HEK293 (cell line): ENCODE data around the gene ASCL5.

Source experiments
- TCF7L2 ChIP-seq: IDR thresholded peaks from 2 replicates; pipeline ENCODE4 v1.6.1; 2011; ENCODE audit warnings: low read depth, mild to moderate bottlenecking, inconsistent platforms, low read length, moderate library complexity, borderline replicate concordance
- ZBTB48 ChIP-seq: fragments of 450-650 bp; formaldehyde crosslinking; IDR thresholded peaks from 2 replicates; pipeline ENCODE4 v1.5.1; 2016; ENCODE audit warnings: missing biosample characterization, missing genetic modification characterization
- ZNF114 ChIP-seq: fragments of 450-650 bp; formaldehyde crosslinking; IDR thresholded peaks from 2 replicates; pipeline ENCODE4 v1.5.0; 2017; ENCODE audit warnings: missing biosample characterization, missing genetic modification characterization
- ZNF223 ChIP-seq: fragments of 450-650 bp; formaldehyde crosslinking; IDR thresholded peaks from 2 replicates; pipeline ENCODE4 v1.5.1; 2016; ENCODE audit warnings: missing biosample characterization, missing genetic modification characterization
- ZNF274 ChIP-seq, 2 experiments: fragments of 200-500 bp in 1 of 2; fragments of 450-650 bp in 1 of 2; sonication (Bioruptor generic) in 1 of 2; formaldehyde crosslinking in 1 of 2; IDR thresholded peaks; 2 replicates each; pipeline versions ENCODE4 v1.5.1 to v1.6.1; 2014 to 2016; ENCODE audit warnings: borderline replicate concordance in 1 of 2, inconsistent platforms in 1 of 2, low read length in 1 of 2, missing biosample characterization in 1 of 2, missing genetic modification characterization in 1 of 2
- ZNF768 ChIP-seq: fragments of 450-650 bp; formaldehyde crosslinking; IDR thresholded peaks from 2 replicates; pipeline ENCODE4 v1.5.1; 2018; ENCODE audit warnings: missing biosample characterization, mild to moderate bottlenecking, missing genetic modification characterization
- ZNF792 ChIP-seq: fragments of 450-650 bp; formaldehyde crosslinking; IDR thresholded peaks from 2 replicates; pipeline ENCODE4 v1.5.1; 2016; ENCODE audit warnings: missing biosample characterization, missing genetic modification characterization
- TF ChIP-seq, protein P1 (sequence below): fragments of 450-650 bp; formaldehyde crosslinking; IDR thresholded peaks from 2 replicates; pipeline ENCODE4 v1.5.1; 2016; ENCODE audit warnings: missing biosample characterization, missing genetic modification characterization
- TF ChIP-seq, protein P2 (sequence below): fragments of 450-650 bp; formaldehyde crosslinking; IDR thresholded peaks from 2 replicates; pipeline ENCODE4 v1.5.1; 2016; ENCODE audit warnings: missing biosample characterization, missing genetic modification characterization

DNA sequence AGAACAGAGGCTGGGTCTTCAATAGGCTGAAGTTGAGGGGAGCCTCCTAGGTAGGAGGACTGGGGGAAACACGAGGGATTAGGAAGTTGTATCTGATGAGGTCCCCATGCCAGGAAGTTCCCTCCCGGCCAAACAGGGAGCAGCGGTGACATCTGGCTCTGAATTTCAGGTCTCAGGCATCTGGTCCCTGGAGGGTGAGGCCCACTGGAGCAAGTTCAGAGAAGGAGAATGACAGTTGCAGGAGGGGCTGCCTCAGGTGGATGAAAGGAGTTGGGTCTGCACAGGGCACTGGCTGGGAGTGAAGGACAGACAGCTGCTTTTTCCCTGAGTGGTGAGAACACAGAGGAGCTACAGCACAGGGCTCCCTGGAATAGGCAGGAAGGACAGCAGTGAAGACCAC, 18.1 kb upstream of the ASCL5 start:
- no peak for TF ChIP-seq ZNF792 (tag by site-specific recombination)
- no peak for TF ChIP-seq ZBTB48 (tag by site-specific recombination)
- no peak for TF ChIP-seq ZNF274 (IDR thresholded peaks at IDR 0.05; ENCODE audit: low read length)
- no peak for TF ChIP-seq ZNF274 (tag by site-specific recombination; IDR thresholded peaks at IDR 0.05; ENCODE audit: borderline replicate concordance)
- no peak for TF ChIP-seq TCF7L2
- TF ChIP-seq ZNF223 (tag by site-specific recombination), result no peak
- no peak for TF ChIP-seq ZNF768 (tag by site-specific recombination)
- TF ChIP-seq ZNF114, result no peak
- TF ChIP-seq, protein P1, sequence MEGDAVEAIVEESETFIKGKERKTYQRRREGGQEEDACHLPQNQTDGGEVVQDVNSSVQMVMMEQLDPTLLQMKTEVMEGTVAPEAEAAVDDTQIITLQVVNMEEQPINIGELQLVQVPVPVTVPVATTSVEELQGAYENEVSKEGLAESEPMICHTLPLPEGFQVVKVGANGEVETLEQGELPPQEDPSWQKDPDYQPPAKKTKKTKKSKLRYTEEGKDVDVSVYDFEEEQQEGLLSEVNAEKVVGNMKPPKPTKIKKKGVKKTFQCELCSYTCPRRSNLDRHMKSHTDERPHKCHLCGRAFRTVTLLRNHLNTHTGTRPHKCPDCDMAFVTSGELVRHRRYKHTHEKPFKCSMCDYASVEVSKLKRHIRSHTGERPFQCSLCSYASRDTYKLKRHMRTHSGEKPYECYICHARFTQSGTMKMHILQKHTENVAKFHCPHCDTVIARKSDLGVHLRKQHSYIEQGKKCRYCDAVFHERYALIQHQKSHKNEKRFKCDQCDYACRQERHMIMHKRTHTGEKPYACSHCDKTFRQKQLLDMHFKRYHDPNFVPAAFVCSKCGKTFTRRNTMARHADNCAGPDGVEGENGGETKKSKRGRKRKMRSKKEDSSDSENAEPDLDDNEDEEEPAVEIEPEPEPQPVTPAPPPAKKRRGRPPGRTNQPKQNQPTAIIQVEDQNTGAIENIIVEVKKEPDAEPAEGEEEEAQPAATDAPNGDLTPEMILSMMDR (tag by site-specific recombination), result no peak
- TF ChIP-seq, protein P2, sequence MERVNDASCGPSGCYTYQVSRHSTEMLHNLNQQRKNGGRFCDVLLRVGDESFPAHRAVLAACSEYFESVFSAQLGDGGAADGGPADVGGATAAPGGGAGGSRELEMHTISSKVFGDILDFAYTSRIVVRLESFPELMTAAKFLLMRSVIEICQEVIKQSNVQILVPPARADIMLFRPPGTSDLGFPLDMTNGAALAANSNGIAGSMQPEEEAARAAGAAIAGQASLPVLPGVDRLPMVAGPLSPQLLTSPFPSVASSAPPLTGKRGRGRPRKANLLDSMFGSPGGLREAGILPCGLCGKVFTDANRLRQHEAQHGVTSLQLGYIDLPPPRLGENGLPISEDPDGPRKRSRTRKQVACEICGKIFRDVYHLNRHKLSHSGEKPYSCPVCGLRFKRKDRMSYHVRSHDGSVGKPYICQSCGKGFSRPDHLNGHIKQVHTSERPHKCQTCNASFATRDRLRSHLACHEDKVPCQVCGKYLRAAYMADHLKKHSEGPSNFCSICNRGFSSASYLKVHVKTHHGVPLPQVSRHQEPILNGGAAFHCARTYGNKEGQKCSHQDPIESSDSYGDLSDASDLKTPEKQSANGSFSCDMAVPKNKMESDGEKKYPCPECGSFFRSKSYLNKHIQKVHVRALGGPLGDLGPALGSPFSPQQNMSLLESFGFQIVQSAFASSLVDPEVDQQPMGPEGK (tag by site-specific recombination), result no peak
